ENCODE data around the gene EEF1AKMT2. TPM values are rescaled to one million over a fixed set of nuclear protein-coding genes. Genes with fewer than 3 reads are reported as not detected.

The EEF1AKMT2 gene
- total RNA-seq, 4 donors from 2014 or later, result 23.8 to 33.6 (median 26.6) TPM

- peak; percentile 49 to 64 for DNase-seq
- no peaks in the 10 kb centered on the region for H3K9me3 ChIP-seq
- no peak overlapping the region for H3K4me3 ChIP-seq (replicated peaks in 1 of 3)
- H3K4me1 ChIP-seq, result peaks cover 89 to 100% of the 10 kb centered on the region in 2 donors
- TF ChIP-seq CTCF (IDR thresholded peaks at IDR 0.05) (no peak), POLR2A (IDR thresholded peaks at IDR 0.05) (no peak)
- no peaks in the 10 kb centered on the region for H3K36me3 ChIP-seq
- WGBS, 2 donors, result 54 to 70% methylated on average over 13 to 18 of the region's 20 CpGs
- no peaks in the 10 kb centered on the region for H3K27me3 ChIP-seq
- peak overlapping the region; percentile 77 to 94 (median 80) for H3K27ac ChIP-seq
- intact Hi-C loops (cut with DNase I), result no loop called here
Observed at GRCh38 chr10:124724279-124725027, 67.2 kb downstream of the EEF1AKMT2 start.

GRCh38 chr10:124723826-124724225 lies 67.9 kb downstream of the EEF1AKMT2 start:
- H3K27ac ChIP-seq, result peak overlapping the region; percentile 77 to 94 (median 80)
- H3K36me3 ChIP-seq, result no peaks in the 10 kb centered on the region
- H3K4me1 ChIP-seq, result peaks cover 89 to 100% of the 10 kb centered on the region in 2 donors
- intact Hi-C loops (cut with DNase I), result no loop called here
- H3K9me3 ChIP-seq, result no peaks in the 10 kb centered on the region
- 66 to 75% methylated on average over 9 of the region's 9 CpGs for WGBS, 2 donors
- TF ChIP-seq POLR2A (IDR thresholded peaks at IDR 0.05), result no peak
- no peak for TF ChIP-seq CTCF (IDR thresholded peaks at IDR 0.05)
- no peaks in the 10 kb centered on the region for H3K27me3 ChIP-seq
- DNase-seq, result no peak
- no peak overlapping the region for H3K4me3 ChIP-seq (replicated peaks in 1 of 3)

GRCh38 chr10:124722798-124723783 lies 68.6 kb downstream of the EEF1AKMT2 start:
- Histone ChIP-seq H3K27ac (peak overlapping the region; percentile 77 to 94 (median 80)), H3K9me3 (no peaks in the 10 kb centered on the region), H3K27me3 (no peaks in the 10 kb centered on the region), H3K4me3 (replicated peaks in 1 of 3) (no peak overlapping the region), H3K36me3 (no peaks in the 10 kb centered on the region), H3K4me1 (peaks cover 89 to 100% of the 10 kb centered on the region in 2 donors)
- intact Hi-C loops (cut with DNase I), result no loop called here
- peak in 1 of 2 donors; percentile 31 for TF ChIP-seq POLR2A (IDR thresholded peaks at IDR 0.05)
- TF ChIP-seq CTCF (IDR thresholded peaks at IDR 0.05), result no peak
- WGBS, 2 donors, result 39 to 52% methylated on average over 8 of the region's 8 CpGs
- DNase-seq, result peak; percentile 69 to 70

- whole genome bisulfite sequencing, 2 donors, result 54 to 66% methylated on average over 14 to 16 of the region's 16 CpGs
Observed at GRCh38 chr10:124721330-124722045, 70.2 kb downstream of the EEF1AKMT2 start.

More at GRCh38 chr10:124721330-124722045, 70.2 kb downstream of the EEF1AKMT2 start:
- H3K9me3 ChIP-seq, result no peaks in the 10 kb centered on the region
- no peak overlapping the region for H3K4me3 ChIP-seq (replicated peaks in 1 of 3)
- DNase-seq, result peak; percentile 62 to 68
- H3K27ac ChIP-seq, result peak overlapping the region; percentile 77 to 94 (median 80)
- H3K27me3 ChIP-seq, result no peaks in the 10 kb centered on the region
- H3K36me3 ChIP-seq, result no peaks in the 10 kb centered on the region
- H3K4me1 ChIP-seq, result peaks cover 96 to 100% of the 10 kb centered on the region in 2 donors
- TF ChIP-seq CTCF (IDR thresholded peaks at IDR 0.05) (no peak), POLR2A (IDR thresholded peaks at IDR 0.05) (no peak)
- intact Hi-C loops (cut with DNase I), result no loop called here
